ENCODE measurements around the gene PLTP.

PLTP gene

DNA sequence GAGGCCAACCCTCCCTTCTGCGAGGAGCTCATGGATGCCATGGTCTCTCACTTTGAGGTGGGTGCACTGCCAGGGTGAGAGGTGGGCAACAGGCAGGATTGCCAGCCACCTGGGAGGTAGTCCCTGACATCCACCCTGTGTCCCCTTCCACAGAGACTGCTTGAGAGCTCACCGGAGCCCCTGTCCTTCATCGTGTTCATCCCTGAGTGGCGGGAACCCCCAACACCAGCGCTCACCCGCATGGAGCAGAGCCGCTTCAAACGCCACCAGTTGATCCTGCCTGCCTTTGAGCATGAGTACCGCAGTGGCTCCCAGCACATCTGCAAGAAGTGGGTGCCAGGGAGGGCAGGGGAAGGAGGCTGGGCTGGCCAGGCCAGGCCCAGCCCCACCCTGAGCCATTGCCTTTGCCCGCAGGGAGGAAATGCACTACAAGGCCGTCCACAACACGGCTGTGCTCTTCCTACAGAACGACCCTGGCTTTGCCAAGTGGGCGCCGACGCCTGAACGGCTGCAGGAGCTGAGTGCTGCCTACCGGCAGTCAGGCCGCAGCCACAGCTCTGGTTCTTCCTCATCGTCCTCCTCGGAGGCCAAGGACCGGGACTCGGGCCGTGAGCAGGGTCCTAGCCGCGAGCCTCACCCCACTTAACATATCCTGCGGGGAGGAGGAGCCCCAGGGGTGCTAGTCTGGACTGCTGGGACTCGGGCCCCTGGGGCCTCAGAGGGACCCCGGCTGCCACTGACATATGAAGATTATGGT is 35.3 kb upstream of the PLTP start:
- H3K27ac ChIP-seq = no peak overlapping the region
- TF ChIP-seq, protein P1, sequence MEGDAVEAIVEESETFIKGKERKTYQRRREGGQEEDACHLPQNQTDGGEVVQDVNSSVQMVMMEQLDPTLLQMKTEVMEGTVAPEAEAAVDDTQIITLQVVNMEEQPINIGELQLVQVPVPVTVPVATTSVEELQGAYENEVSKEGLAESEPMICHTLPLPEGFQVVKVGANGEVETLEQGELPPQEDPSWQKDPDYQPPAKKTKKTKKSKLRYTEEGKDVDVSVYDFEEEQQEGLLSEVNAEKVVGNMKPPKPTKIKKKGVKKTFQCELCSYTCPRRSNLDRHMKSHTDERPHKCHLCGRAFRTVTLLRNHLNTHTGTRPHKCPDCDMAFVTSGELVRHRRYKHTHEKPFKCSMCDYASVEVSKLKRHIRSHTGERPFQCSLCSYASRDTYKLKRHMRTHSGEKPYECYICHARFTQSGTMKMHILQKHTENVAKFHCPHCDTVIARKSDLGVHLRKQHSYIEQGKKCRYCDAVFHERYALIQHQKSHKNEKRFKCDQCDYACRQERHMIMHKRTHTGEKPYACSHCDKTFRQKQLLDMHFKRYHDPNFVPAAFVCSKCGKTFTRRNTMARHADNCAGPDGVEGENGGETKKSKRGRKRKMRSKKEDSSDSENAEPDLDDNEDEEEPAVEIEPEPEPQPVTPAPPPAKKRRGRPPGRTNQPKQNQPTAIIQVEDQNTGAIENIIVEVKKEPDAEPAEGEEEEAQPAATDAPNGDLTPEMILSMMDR (conservative IDR thresholded peaks at IDR 0.05) = no peak

DNA sequence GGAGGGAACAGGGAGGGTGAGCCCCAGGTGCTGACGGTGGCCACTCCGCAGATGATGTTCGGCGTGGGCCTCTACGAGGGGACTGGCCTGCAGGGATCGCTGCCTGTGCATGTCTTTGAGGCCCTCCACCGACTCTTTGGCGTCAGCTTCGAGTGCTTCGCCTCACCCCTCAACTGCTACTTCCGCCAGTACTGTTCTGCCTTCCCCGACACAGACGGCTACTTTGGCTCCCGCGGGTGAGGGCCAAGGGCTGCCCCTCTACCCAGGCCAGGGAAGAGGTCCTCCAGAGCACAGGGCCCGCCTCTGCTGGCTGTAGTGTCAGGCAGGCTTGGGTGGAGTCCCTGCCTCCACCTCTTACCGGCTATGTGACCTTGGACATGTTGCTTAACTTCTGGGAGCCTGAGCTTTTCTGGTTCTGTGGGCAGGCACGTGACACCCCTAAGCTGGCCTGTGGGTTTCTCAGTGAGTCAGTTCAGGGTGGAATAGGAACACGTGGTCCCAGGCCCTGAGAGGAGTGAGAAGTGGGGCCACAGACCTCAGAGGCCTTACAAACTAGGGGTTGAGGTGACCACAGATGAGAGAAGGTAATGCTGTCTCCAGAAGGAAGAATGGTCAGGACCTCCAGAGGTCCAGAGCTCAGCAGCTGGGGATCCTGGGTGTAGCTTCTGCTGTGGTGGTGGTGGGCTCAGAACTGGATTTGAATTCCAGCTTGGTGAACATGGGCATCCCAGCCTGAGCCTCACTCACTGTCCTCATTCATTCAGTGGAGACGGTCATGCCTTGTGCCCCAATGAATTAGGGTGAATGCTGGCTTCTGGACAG is 34.4 kb upstream of the PLTP start:
- H3K27ac ChIP-seq = no peak overlapping the region
- TF ChIP-seq, protein P1 (conservative IDR thresholded peaks at IDR 0.05) = no peak

GRCh38 chr20:45945678-45946148 is 33.8 kb upstream of the PLTP start:
- TF ChIP-seq, protein P1 (conservative IDR thresholded peaks at IDR 0.05) = no peak
- no peak overlapping the region for H3K27ac ChIP-seq

DNA sequence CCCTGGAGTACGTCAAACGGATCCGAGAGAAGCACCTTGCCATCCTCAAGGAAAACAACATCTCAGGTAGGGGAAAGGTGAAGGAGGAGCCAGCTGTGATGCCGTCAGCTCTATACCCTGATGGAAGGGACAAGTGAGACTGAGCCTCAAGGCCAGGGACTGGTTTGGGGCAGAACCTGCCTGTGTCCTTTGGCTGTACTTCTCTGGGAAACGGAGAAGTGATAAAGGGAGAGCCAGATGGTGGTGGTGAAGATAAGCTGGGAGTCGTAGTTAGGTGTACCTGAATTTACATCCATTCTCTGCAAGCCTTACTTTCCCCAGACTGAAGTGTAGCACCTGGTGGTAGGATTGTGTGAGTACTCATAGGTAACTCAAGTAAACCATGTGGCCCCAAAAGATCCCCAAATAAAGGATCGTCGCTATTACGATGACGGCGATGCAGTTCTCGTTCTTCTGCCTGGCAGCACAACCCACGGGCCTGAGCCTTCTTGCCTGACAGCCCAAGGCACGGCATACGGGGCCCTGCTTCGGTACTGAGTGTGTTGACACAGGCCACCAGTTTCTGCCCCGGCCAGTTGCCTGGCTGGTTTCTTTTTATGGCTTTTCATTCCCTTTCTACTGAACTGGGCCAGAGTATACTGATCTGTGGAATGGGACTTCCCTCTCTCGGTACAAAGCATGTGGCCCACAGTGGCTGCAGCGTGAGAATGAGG is 33.2 kb upstream of the PLTP start:
- TF ChIP-seq, protein P1 (conservative IDR thresholded peaks at IDR 0.05) = no peak
- no peak overlapping the region for H3K27ac ChIP-seq

DNA sequence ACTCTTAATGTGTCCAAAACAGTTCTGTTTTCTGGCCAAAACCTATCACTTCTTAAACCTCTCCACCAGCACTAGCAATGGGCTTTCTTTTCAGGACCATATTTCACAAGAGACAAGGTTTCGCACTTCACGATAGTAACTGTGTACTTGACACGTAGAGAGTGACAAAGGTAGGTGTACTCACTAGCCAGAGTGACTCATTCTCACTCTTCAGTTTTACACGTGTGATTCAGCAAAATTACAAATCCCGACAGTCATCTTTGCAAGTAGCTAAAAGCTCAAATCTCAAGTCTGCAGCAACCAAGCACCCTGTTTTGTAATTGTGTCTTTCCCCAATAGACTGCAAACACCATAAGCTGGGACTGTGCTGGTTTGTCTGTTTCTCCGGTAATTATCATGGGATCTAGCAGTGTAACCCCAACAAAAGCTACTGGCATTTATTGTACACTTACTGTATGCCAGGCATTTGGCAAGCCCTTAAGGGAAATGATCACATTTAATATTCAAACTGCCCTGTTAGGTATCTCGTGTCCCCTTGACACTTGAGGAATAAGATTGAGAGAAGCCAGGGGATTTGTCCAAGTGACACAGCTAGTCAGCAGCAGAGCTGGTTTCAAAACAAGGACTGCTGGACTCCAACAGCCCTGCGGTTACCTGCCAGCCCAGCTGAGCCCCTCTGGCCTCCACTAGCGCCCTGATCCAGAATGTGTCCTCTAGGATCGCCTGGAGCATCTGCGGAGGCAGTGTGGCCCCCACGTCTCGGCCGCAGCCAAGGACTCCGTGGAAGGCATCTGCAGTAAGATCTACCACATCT is 32.4 kb upstream of the PLTP start:
- no peak overlapping the region for H3K27ac ChIP-seq
- TF ChIP-seq, protein P1 (conservative IDR thresholded peaks at IDR 0.05) = no peak

DNA sequence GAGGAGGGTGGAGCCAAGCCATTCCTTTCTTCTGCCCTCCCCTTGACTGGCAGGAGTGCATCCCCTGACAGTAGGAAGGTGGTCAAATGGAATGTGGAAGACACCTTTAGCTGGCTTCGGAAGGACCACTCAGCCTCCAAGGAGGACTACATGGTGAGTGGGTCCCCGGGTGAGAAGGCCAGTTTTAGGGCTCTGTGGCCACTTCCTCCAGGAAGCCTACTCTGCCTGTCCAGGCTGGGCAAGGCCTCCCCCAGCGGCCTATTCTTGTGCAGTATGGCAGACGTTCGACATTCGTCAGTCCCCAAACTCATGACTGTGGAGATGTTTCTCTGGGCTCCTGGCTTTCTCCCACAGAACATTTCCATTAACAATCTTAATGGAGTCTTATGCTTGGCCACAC is 31.7 kb upstream of the PLTP start:
- TF ChIP-seq, protein P1 (conservative IDR thresholded peaks at IDR 0.05) = no peak
- H3K27ac ChIP-seq = no peak overlapping the region

Measured in VCaP (cell line).